Neuronal stem cell (in vitro differentiated cells): Measurements from ENCODE around the gene MROH2A.

Experiments
- DNase-seq: peaks from one replicate; pipeline ENCODE4 v3.0.0-alpha.2; 2013; ENCODE audit warnings: low spot score
- H2AFZ ChIP-seq: one replicate; pipeline ENCODE4 v1.6.1; 2013; ENCODE audit warnings: mild to moderate bottlenecking, low read length, inconsistent platforms
- H2AK5ac ChIP-seq: 2 replicates; pipeline ENCODE4 v1.6.1; 2013; ENCODE audit warnings: low read depth, mild to moderate bottlenecking, inconsistent platforms, low read length, moderate library complexity, mixed read lengths
- H2BK120ac ChIP-seq: 2 replicates; pipeline ENCODE4 v1.6.1; 2013; ENCODE audit warnings: low read depth, mild to moderate bottlenecking, inconsistent platforms, low read length, moderate library complexity, mixed read lengths
- H2BK12ac ChIP-seq: one replicate; pipeline ENCODE4 v1.6.1; 2013; ENCODE audit warnings: low read length, inconsistent platforms
- H2BK15ac ChIP-seq: 2 replicates; pipeline ENCODE4 v1.6.1; 2013; ENCODE audit warnings: mild to moderate bottlenecking, low read length, inconsistent platforms, mixed read lengths
- H2BK5ac ChIP-seq: one replicate; pipeline ENCODE4 v1.6.1; 2013; ENCODE audit warnings: inconsistent platforms, mild to moderate bottlenecking, low read length, moderate library complexity
- H3K14ac ChIP-seq: one replicate; pipeline ENCODE4 v1.6.1; 2013; ENCODE audit warnings: low read length, inconsistent platforms
- H3K18ac ChIP-seq: 2 replicates; pipeline ENCODE4 v1.6.1; 2013; ENCODE audit warnings: low read length, inconsistent platforms
- H3K23ac ChIP-seq: 2 replicates; pipeline ENCODE4 v1.6.1; 2013; ENCODE audit warnings: low read depth, mild to moderate bottlenecking, mixed read lengths, low read length, inconsistent platforms; ENCODE audit not compliant: poor library complexity
- H3K27ac ChIP-seq: replicated peaks from 3 replicates; pipeline ENCODE4 v1.5.1; 2013; ENCODE audit warnings: low read length, inconsistent platforms
- H3K27me3 ChIP-seq, 3 experiments: 2 replicates each; pipeline ENCODE4 v1.6.1; 2013; ENCODE audit warnings: low read length in 3 of 3, mild to moderate bottlenecking in 2 of 3, inconsistent platforms in 1 of 3, low read depth in 1 of 3, mixed read lengths in 1 of 3, moderate library complexity in 1 of 3; ENCODE audit not compliant: control insufficient read depth in 3 of 3, insufficient read depth in 3 of 3
- H3K36me3 ChIP-seq, 2 donors: replicated peaks in 1 of 2; 2 replicates each; pipeline ENCODE4 v1.6.1; 2013; ENCODE audit warnings: low read length in 2 of 2; ENCODE audit not compliant: control insufficient read depth in 2 of 2, insufficient read depth in 2 of 2
- H3K4ac ChIP-seq: 2 replicates; pipeline ENCODE4 v1.6.1; 2013; ENCODE audit warnings: inconsistent platforms, mild to moderate bottlenecking, low read length, moderate library complexity
- H3K4me1 ChIP-seq, 2 donors: 1 replicate in 1 of 2; 2 replicates in 1 of 2; pipeline ENCODE4 v1.6.1; 2013; ENCODE audit warnings: low read length in 2 of 2, low read depth in 1 of 2; ENCODE audit not compliant: control insufficient read depth in 2 of 2, insufficient read depth in 1 of 2
- H3K4me2 ChIP-seq: one replicate; pipeline ENCODE4 v1.6.1; 2013; ENCODE audit warnings: mild to moderate bottlenecking, low read length, inconsistent platforms; ENCODE audit not compliant: insufficient read depth, poor library complexity, severe bottlenecking
- H3K4me3 ChIP-seq, 2 donors: 2 replicates each; pipeline ENCODE4 v1.5.1; 2013; ENCODE audit warnings: low read length in 2 of 2, mild to moderate bottlenecking in 2 of 2, inconsistent platforms in 1 of 2, moderate library complexity in 1 of 2
- H3K79me1 ChIP-seq: one replicate; pipeline ENCODE4 v1.6.1; 2013; ENCODE audit warnings: low read depth, mild to moderate bottlenecking, inconsistent platforms, low read length, moderate library complexity
- H3K9ac ChIP-seq: one replicate; pipeline ENCODE4 v1.6.1; 2013; ENCODE audit warnings: mild to moderate bottlenecking, low read depth, low read length, inconsistent platforms; ENCODE audit not compliant: poor library complexity
- H3K9me3 ChIP-seq, 2 donors: replicated peaks in 1 of 2; 2 replicates each; pipeline versions ENCODE3 to v1.6.1; 2013; ENCODE audit warnings: low read length in 2 of 2, mild to moderate bottlenecking in 2 of 2, inconsistent platforms in 1 of 2, low read depth in 1 of 2, mixed read lengths in 1 of 2, moderate library complexity in 1 of 2; ENCODE audit not compliant: control insufficient read depth in 2 of 2, insufficient read depth in 1 of 2
- H4K8ac ChIP-seq: one replicate; pipeline ENCODE4 v1.6.1; 2013; ENCODE audit warnings: low read depth, mild to moderate bottlenecking, inconsistent platforms, low read length, moderate library complexity
- H4K91ac ChIP-seq: one replicate; pipeline ENCODE4 v1.6.1; 2013; ENCODE audit warnings: low read length, low read depth, mild to moderate bottlenecking, inconsistent platforms; ENCODE audit not compliant: poor library complexity
- WGBS, 2 donors: extraction: QIAGEN DNeasy Blood & Tissue Kit; methylation state at CpG; one replicate each; pipeline ENCODE4 v1.1.7; 2013; ENCODE audit warnings: missing lambda C conversion rate in 2 of 2, mixed read lengths in 1 of 2; ENCODE audit not compliant: insufficient read length in 2 of 2, insufficient replicate concordance in 1 of 2; ENCODE audit errors: extremely low coverage in 2 of 2; 5-methylcytosine and 5-hydroxymethylcytosine counted together

Gene MROH2A

GRCh38 chr2:233807215-233807865 lies 29.2 kb downstream of the MROH2A start:
- H3K4me3 ChIP-seq, result peak overlapping the region in 1 of 2 donors; percentile 46
- no peak for DNase-seq
- H3K9me3 ChIP-seq, result peaks cover 0 to 2% of the 10 kb centered on the region in 2 donors
- peak overlapping the region; percentile 67 for H3K18ac ChIP-seq
- no peak overlapping the region for H2BK12ac ChIP-seq
- no peak overlapping the region for H4K91ac ChIP-seq
- H3K23ac ChIP-seq, result no peak overlapping the region
- H2AK5ac ChIP-seq, result peak overlapping the region; percentile 2
- H2BK5ac ChIP-seq, result no peak overlapping the region
- H4K8ac ChIP-seq, result no peak overlapping the region
- H2AFZ ChIP-seq, result no peak overlapping the region
- no peak overlapping the region for H2BK15ac ChIP-seq
- no peaks in the 10 kb centered on the region for H3K4me1 ChIP-seq
- no peaks in the 10 kb centered on the region for H3K79me1 ChIP-seq
- no peak overlapping the region for H3K4me2 ChIP-seq
- H3K27ac ChIP-seq, result no peak overlapping the region
- H3K36me3 ChIP-seq, result no peaks in the 10 kb centered on the region
- H3K14ac ChIP-seq, result no peak overlapping the region
- peaks cover 0 to 16% (median 0%) of the 10 kb centered on the region in 3 experiments for H3K27me3 ChIP-seq
- no peak overlapping the region for H2BK120ac ChIP-seq
- no CpG with 5 or more reads among the region's 12 CpGs for WGBS, 2 donors
- H3K9ac ChIP-seq, result no peak overlapping the region
- H3K4ac ChIP-seq, result no peak overlapping the region

- no peak overlapping the region for H4K8ac ChIP-seq
- H3K79me1 ChIP-seq, result no peaks in the 10 kb centered on the region
- no CpG with 5 or more reads among the region's 10 CpGs for WGBS, 2 donors
- H3K23ac ChIP-seq, result no peak overlapping the region
- H4K91ac ChIP-seq, result no peak overlapping the region
- peaks cover 0 to 15% (median 0%) of the 10 kb centered on the region in 3 experiments for H3K27me3 ChIP-seq
- H2BK12ac ChIP-seq, result no peak overlapping the region
- no peaks in the 10 kb centered on the region for H3K36me3 ChIP-seq
- H3K9me3 ChIP-seq, result peaks cover 0 to 2% of the 10 kb centered on the region in 2 donors
- H3K27ac ChIP-seq, result no peak overlapping the region
- H3K9ac ChIP-seq, result peak overlapping the region; percentile 15
- H2AK5ac ChIP-seq, result peak overlapping the region; percentile 86
- peak overlapping the region; percentile 53 for H3K18ac ChIP-seq
- no peak overlapping the region for H2BK5ac ChIP-seq
- no peak overlapping the region for H3K14ac ChIP-seq
- H2AFZ ChIP-seq, result no peak overlapping the region
- no peak overlapping the region for H2BK120ac ChIP-seq
- H3K4me3 ChIP-seq, result peak overlapping the region in 1 of 2 donors; percentile 53
- no peaks in the 10 kb centered on the region for H3K4me1 ChIP-seq
- H3K4ac ChIP-seq, result no peak overlapping the region
- DNase-seq, result no peak
- H3K4me2 ChIP-seq, result no peak overlapping the region
- no peak overlapping the region for H2BK15ac ChIP-seq
Observed at GRCh38 chr2:233807966-233808935, 30.1 kb downstream of the MROH2A start.

- Histone ChIP-seq H3K18ac (no peak overlapping the region), H4K91ac (no peak overlapping the region), H3K9ac (no peak overlapping the region), H3K36me3 (no peaks in the 10 kb centered on the region), H3K4ac (no peak overlapping the region), H3K4me1 (no peaks in the 10 kb centered on the region), H2BK15ac (no peak overlapping the region), H2BK5ac (no peak overlapping the region), H3K4me2 (no peak overlapping the region), H3K9me3 (no peaks in the 10 kb centered on the region), H4K8ac (no peak overlapping the region), H3K14ac (no peak overlapping the region), H2AK5ac (no peak overlapping the region), H3K27me3 (peaks cover 0 to 6% (median 0%) of the 10 kb centered on the region in 3 experiments), H3K4me3 (no peak overlapping the region), H3K27ac (no peak overlapping the region), H3K23ac (no peak overlapping the region), H2BK120ac (no peak overlapping the region), H2AFZ (no peak overlapping the region), H2BK12ac (no peak overlapping the region), H3K79me1 (no peaks in the 10 kb centered on the region)
- no CpG with 5 or more reads among the region's 6 CpGs for WGBS, 2 donors
- no peak for DNase-seq
Observed at GRCh38 chr2:233810385-233810784, 32.3 kb downstream of the MROH2A start.

- no peak for DNase-seq
- Histone ChIP-seq H2BK15ac (no peak overlapping the region), H3K4ac (no peak overlapping the region), H2BK120ac (no peak overlapping the region), H2BK12ac (no peak overlapping the region), H3K9ac (no peak overlapping the region), H3K4me3 (no peak overlapping the region), H2AK5ac (peak overlapping the region; percentile 63), H3K9me3 (no peaks in the 10 kb centered on the region), H3K27ac (no peak overlapping the region), H3K4me1 (no peaks in the 10 kb centered on the region), H3K23ac (no peak overlapping the region), H2AFZ (no peak overlapping the region), H3K79me1 (no peaks in the 10 kb centered on the region), H2BK5ac (no peak overlapping the region), H3K18ac (no peak overlapping the region), H3K14ac (no peak overlapping the region), H3K4me2 (no peak overlapping the region), H4K91ac (no peak overlapping the region), H3K27me3 (peaks cover 0 to 6% (median 0%) of the 10 kb centered on the region in 3 experiments), H3K36me3 (no peaks in the 10 kb centered on the region), H4K8ac (no peak overlapping the region)
- WGBS, 2 donors, result no CpG with 5 or more reads among the region's 4 CpGs
Observed at GRCh38 chr2:233811087-233811486, 33.0 kb downstream of the MROH2A start.
